IgD-negative memory B cell (primary cell): Measurements from ENCODE around the gene TUBGCP6. TPM values are rescaled to one million over a fixed set of nuclear protein-coding genes. Genes with fewer than 3 reads are reported as not detected.

Experiments used
- H3K27ac Mint-ChIP-seq, 3 donors: one replicate each; pipeline ENCODE4 v1.8.0; 2020 to 2022; ENCODE audit warnings: mild to moderate bottlenecking in 3 of 3, mixed read lengths in 3 of 3, moderate library complexity in 1 of 3
- H3K27me3 Mint-ChIP-seq: one replicate; pipeline ENCODE4 v1.8.0; 2021; ENCODE audit warnings: mixed read lengths
- H3K36me3 Mint-ChIP-seq: one replicate; pipeline ENCODE4 v1.8.0; 2020; ENCODE audit warnings: mild to moderate bottlenecking, mixed read lengths
- H3K4me1 Mint-ChIP-seq, 3 donors: one replicate each; pipeline ENCODE4 v1.8.0; 2020 to 2022; ENCODE audit warnings: mixed read lengths in 3 of 3, mild to moderate bottlenecking in 1 of 3
- H3K4me3 Mint-ChIP-seq, 4 donors: one replicate each; pipeline ENCODE4 v1.8.0; 2020 to 2022; ENCODE audit warnings: mild to moderate bottlenecking in 4 of 4, mixed read lengths in 4 of 4, moderate library complexity in 3 of 4
- H3K9me3 Mint-ChIP-seq, 3 donors: one replicate each; pipeline ENCODE4 v1.8.0; 2020 to 2021; ENCODE audit warnings: mixed read lengths in 3 of 3, mild to moderate bottlenecking in 1 of 3
- polyA plus RNA-seq: library from polyadenylated mRNA; unstranded; fragments of 300-500 nt; fragmentation: Illumina TruSeq; gene quantifications from one replicate; pipeline ENCODE4 v1.2.3, GENCODE V29; 2021

The TUBGCP6 gene
- polyA plus RNA-seq, 1 donor from 2014 or later = 17.0 TPM

- H3K9me3 Mint-ChIP-seq = no peaks in the 10 kb centered on the region
- peaks cover 17 to 26% (median 24%) of the 10 kb centered on the region in 3 donors for H3K4me1 Mint-ChIP-seq
- peak overlapping the region in 1 of 3 donors; percentile 51 for H3K27ac Mint-ChIP-seq
- no peaks in the 10 kb centered on the region for H3K27me3 Mint-ChIP-seq
- peaks cover 2% of the 10 kb centered on the region for H3K36me3 Mint-ChIP-seq
- peak overlapping the region; percentile 90 to 99 (median 98) for H3K4me3 Mint-ChIP-seq
Measured at GRCh38 chr22:50242406-50242949, 2.3 kb downstream of the TUBGCP6 start.

DNA sequence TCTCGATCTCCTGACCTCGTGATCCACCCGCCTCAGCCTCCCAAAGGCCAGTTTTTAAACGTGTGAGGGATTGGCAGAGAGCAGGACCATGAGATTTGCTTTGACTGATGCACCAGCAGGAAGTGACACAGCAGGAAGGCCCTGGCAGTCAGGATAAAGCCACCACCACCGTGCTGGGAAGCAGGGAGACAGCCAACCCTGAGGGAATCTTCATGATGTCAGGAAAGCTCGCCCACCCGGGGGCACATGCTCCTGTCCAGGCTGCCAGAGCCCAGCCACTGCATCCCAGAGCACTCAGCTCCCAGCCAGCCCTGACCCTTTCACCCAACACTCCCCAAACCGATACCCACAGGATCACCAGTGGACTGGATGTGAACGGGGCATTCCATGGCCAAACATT is 6.1 kb downstream of the TUBGCP6 start:
- H3K4me1 Mint-ChIP-seq = peaks cover 2 to 30% (median 17%) of the 10 kb centered on the region in 3 donors
- H3K27me3 Mint-ChIP-seq = no peaks in the 10 kb centered on the region
- H3K36me3 Mint-ChIP-seq = peaks cover 2% of the 10 kb centered on the region
- no peaks in the 10 kb centered on the region for H3K9me3 Mint-ChIP-seq
- no peak overlapping the region for H3K27ac Mint-ChIP-seq
- H3K4me3 Mint-ChIP-seq = no peak overlapping the region

GRCh38 chr22:50236731-50237409 is 8.0 kb downstream of the TUBGCP6 start:
- Mint-ChIP-seq H3K9me3 (no peaks in the 10 kb centered on the region), H3K27me3 (no peaks in the 10 kb centered on the region), H3K27ac (peak overlapping the region in 2 of 3 donors; percentile 19 to 43), H3K4me3 (peak overlapping the region in 1 of 4 donors; percentile 42), H3K4me1 (peaks cover 0 to 23% (median 8%) of the 10 kb centered on the region in 3 donors), H3K36me3 (peaks cover 2% of the 10 kb centered on the region)

GRCh38 chr22:50233223-50233622 is 11.6 kb downstream of the TUBGCP6 start:
- Mint-ChIP-seq H3K4me3 (peak overlapping the region in 1 of 4 donors; percentile 17), H3K9me3 (no peaks in the 10 kb centered on the region), H3K4me1 (peaks cover 0 to 16% (median 5%) of the 10 kb centered on the region in 3 donors), H3K27me3 (no peaks in the 10 kb centered on the region), H3K36me3 (peaks cover 4% of the 10 kb centered on the region), H3K27ac (no peak overlapping the region)

DNA sequence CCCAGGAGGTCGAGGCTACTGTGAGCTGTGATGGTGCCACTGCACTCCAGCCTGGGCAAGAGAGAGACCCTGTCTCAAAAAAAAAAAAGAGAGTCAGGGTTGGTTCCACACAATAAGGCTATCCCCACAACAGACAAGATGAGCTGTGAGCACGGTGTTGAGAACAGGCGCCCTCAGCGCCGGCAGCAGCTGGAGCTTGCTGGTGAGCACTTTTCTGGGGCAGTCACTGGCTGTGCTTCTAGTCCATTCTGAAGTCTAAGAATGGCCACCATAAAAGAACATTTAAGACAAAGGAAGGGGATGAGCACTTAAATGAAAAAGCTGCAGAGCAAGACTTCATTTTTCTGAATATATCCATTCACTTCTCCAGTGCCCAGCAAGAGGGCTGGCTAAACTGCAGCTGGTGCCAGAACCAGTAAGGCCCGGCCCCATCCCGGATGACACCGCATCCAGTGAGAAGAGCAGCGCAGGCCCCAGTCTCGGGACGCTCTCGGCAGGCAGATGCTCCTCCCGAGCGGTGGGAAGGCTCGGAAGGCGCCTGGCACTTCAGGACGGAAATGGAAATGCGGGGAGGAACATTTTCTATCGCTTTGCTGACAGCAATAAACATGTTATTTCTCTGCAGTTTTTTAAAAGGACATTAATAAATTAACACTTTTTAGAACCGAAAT is 12.2 kb downstream of the TUBGCP6 start:
- H3K9me3 Mint-ChIP-seq = no peaks in the 10 kb centered on the region
- peaks cover 0 to 13% (median 5%) of the 10 kb centered on the region in 3 donors for H3K4me1 Mint-ChIP-seq
- no peaks in the 10 kb centered on the region for H3K27me3 Mint-ChIP-seq
- peak overlapping the region in 1 of 4 donors; percentile 17 for H3K4me3 Mint-ChIP-seq
- peaks cover 4% of the 10 kb centered on the region for H3K36me3 Mint-ChIP-seq
- no peak overlapping the region for H3K27ac Mint-ChIP-seq

DNA sequence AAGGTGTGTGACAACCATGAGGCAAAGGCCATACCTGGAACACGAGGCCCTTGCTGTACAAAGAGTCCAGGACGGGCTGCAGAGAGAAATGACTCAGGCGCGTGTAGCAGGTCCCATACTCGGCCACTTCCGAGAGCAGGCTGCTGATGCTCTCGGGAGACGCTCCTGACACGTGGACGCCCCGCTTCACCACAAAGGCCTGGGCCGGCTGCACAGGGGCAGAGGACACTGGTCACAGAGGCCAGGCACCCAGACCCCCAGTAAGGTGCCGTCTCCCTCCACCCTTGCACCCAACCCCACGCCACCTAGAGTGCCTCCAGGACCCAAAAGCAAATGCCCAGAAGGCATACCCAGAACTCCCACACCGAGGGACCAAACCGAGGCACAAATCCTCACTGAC is 15.5 kb downstream of the TUBGCP6 start:
- Mint-ChIP-seq H3K4me1 (peaks cover 0 to 5% (median 0%) of the 10 kb centered on the region in 3 donors), H3K4me3 (no peak overlapping the region), H3K27me3 (no peaks in the 10 kb centered on the region), H3K36me3 (peaks cover 2% of the 10 kb centered on the region), H3K27ac (no peak overlapping the region), H3K9me3 (no peaks in the 10 kb centered on the region)

DNA sequence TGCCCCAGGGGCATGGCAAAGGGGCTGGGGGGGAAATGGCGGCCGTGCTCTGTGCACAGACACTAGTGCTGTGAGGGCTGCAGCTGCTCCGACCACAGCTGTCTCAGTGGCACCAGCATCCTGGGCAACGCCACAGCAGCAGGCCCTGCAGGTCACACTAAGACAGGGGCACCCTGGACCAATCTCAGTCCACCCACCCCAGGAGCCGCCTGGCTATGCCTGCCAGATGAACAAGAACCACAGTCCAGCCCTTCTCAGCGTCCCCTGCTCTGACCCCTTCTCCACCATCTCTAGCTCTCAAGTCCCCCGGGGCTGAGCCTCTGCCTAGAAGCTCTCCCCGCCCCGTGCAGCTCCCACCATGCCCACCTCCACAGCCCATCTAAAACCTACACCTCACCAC is 16.5 kb downstream of the TUBGCP6 start:
- H3K9me3 Mint-ChIP-seq = no peaks in the 10 kb centered on the region
- H3K27ac Mint-ChIP-seq = no peak overlapping the region
- no peaks in the 10 kb centered on the region for H3K27me3 Mint-ChIP-seq
- peaks cover 0 to 5% (median 0%) of the 10 kb centered on the region in 3 donors for H3K4me1 Mint-ChIP-seq
- H3K4me3 Mint-ChIP-seq = peak overlapping the region in 1 of 4 donors; percentile 7
- peaks cover 2% of the 10 kb centered on the region for H3K36me3 Mint-ChIP-seq

DNA sequence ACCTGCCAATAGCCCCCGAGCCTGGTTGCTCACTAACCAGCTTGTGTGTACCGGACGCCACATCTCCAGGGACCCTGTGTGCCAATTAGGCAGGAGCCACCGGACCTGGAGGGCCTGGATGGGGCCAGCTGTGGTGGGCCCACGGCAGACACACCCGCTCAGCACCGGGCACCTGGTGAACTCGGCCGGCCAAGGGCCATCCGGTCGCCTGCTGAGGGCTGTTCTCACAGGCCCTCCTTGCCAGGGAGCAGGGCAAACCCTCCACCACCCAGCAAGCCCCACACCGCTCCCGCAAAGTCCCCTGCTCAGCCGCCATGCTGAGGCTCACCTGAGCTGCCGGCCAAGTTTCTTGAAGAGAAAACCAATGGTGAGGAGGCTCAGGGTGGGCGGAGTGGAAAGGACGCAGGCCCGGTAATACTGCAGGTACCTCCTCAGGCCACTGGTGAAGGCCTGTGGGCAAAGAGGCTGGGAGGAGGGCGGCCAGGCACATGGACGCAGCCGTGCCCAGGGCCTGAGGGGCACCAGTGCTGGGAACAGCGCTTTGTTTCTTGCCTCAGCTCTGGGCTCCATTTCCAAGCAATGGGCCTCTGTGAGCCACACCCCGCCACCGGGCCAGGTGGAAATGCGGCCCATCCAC is 17.1 kb downstream of the TUBGCP6 start:
- Mint-ChIP-seq H3K27ac (no peak overlapping the region), H3K9me3 (no peaks in the 10 kb centered on the region), H3K4me1 (peaks cover 0 to 5% (median 0%) of the 10 kb centered on the region in 3 donors), H3K4me3 (no peak overlapping the region), H3K27me3 (no peaks in the 10 kb centered on the region), H3K36me3 (peaks cover 2% of the 10 kb centered on the region)

DNA sequence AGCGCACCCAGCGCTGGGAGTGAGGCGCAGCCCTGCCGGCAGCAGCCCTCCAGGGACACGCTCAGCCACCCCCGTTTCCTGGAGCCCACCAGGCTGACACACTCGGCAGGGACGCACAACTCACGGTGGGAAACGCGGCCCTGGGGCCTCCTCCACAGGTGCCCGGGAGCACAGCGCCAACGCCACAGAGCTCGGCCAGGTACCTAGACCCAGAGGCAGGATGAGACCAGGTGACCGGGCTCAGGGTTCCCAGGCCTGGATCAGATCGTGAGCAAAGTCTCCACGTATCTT is 18.0 kb downstream of the TUBGCP6 start:
- Mint-ChIP-seq H3K27ac (no peak overlapping the region), H3K4me1 (peaks cover 0 to 5% (median 0%) of the 10 kb centered on the region in 3 donors), H3K4me3 (no peak overlapping the region), H3K27me3 (no peaks in the 10 kb centered on the region), H3K36me3 (peaks cover 2% of the 10 kb centered on the region), H3K9me3 (no peaks in the 10 kb centered on the region)

GRCh38 chr22:50226063-50226874 is 18.6 kb downstream of the TUBGCP6 start:
- peaks cover 2% of the 10 kb centered on the region for H3K36me3 Mint-ChIP-seq
- H3K9me3 Mint-ChIP-seq = no peaks in the 10 kb centered on the region
- no peak overlapping the region for H3K4me3 Mint-ChIP-seq
- no peaks in the 10 kb centered on the region for H3K27me3 Mint-ChIP-seq
- H3K4me1 Mint-ChIP-seq = peaks cover 0 to 5% (median 0%) of the 10 kb centered on the region in 3 donors
- H3K27ac Mint-ChIP-seq = no peak overlapping the region

DNA sequence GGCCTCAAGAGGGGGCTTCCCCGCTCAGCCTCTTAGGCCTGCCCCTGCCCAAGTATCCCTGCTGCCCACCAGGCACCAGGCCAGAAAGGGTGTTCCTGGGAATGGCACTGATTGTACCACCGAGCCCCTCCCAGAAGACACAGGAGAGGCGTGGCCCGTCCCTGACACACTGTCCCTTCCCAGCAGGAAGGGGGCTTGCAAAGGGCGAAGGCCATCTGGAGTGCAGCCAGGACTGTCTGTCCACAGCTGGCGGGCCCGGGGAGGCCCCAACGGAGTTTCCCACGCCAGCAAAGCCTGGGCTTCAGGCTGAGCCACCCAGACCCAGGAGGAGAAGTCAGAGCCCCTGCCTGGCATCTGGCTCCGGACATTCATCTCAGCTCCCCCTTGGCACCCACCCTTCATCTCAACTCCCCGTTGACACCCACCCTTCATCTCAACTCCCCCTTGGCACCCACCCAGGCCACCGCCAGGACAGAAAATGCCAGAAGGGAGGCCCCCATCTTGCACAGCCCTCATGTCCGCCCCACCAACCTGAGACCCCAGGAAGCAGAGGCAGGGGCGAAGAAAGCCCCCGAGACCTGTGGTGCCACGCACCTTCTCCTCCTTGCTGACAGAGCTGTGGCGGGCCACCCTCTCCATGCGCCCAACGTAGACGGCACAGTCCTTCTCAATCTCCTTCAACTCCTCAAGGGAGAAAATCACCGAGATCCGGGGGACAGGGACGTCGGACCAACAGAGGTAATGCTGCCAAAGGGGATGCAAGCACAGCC is 19.4 kb downstream of the TUBGCP6 start:
- no peaks in the 10 kb centered on the region for H3K27me3 Mint-ChIP-seq
- H3K4me1 Mint-ChIP-seq = peaks cover 0 to 5% (median 0%) of the 10 kb centered on the region in 3 donors
- no peak overlapping the region for H3K27ac Mint-ChIP-seq
- H3K36me3 Mint-ChIP-seq = peaks cover 4% of the 10 kb centered on the region
- no peak overlapping the region for H3K4me3 Mint-ChIP-seq
- no peaks in the 10 kb centered on the region for H3K9me3 Mint-ChIP-seq

- Mint-ChIP-seq H3K4me1 (peaks cover 0 to 5% (median 0%) of the 10 kb centered on the region in 3 donors), H3K27ac (peak overlapping the region in 1 of 3 donors; percentile 46), H3K27me3 (no peaks in the 10 kb centered on the region), H3K36me3 (peaks cover 4% of the 10 kb centered on the region), H3K9me3 (no peaks in the 10 kb centered on the region), H3K4me3 (no peak overlapping the region)
Measured at GRCh38 chr22:50224071-50224470, 20.8 kb downstream of the TUBGCP6 start.

GRCh38 chr22:50222508-50222907 is 22.3 kb downstream of the TUBGCP6 start:
- peaks cover 0 to 3% (median 0%) of the 10 kb centered on the region in 3 donors for H3K4me1 Mint-ChIP-seq
- no peak overlapping the region for H3K4me3 Mint-ChIP-seq
- H3K27ac Mint-ChIP-seq = no peak overlapping the region
- peaks cover 2% of the 10 kb centered on the region for H3K36me3 Mint-ChIP-seq
- H3K9me3 Mint-ChIP-seq = no peaks in the 10 kb centered on the region
- H3K27me3 Mint-ChIP-seq = no peaks in the 10 kb centered on the region
